ENCODE data around the gene UNC5C. TPM values are rescaled to one million over a fixed set of nuclear protein-coding genes. Genes with fewer than 3 reads are reported as not detected.
A peak's percentile ranks its signal among the peaks of the same experiment; 100 is the strongest.

Gene UNC5C
- total RNA-seq, 2 donors from 2014 or later, result 5.3 to 10.0 TPM

DNA sequence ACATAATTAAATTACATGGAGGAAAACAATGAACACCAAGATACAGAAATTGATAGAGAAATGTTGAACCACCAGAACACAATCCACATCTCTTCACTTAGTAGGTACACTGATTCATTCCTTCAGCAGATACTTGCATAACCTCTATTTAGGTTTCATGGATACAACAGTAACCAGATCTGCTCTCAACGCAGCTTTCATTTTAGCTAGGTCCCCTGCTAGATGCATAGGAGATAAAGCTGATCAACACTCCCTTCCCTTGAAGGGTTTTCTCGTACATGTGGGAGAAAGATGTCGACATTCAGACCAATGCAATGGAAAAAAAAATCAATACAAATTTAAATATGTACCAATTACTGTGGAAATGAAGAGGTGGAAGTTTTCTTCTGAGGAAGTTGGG is 37.3 kb downstream of the UNC5C start:
- ATAC-seq (ENCODE audit: insufficient number of reproducible peaks, low FRiP score, low read depth) (no peak), DNase-seq (ENCODE audit: low spot score) (no peak)
- peaks cover 3 to 5% of the 10 kb centered on the region in 2 donors for H3K4me1 ChIP-seq (ENCODE audit: control insufficient read depth in 1 of 2, low read depth in 2 of 2)
- no peaks in the 10 kb centered on the region for H3K27me3 ChIP-seq (replicated peaks; ENCODE audit: insufficient read depth)
- no peaks in the 10 kb centered on the region for H3K9me3 ChIP-seq
- H3K4me3 ChIP-seq, result no peak overlapping the region
- no peak overlapping the region for H3K27ac ChIP-seq
- no peak for TF ChIP-seq CTCF (IDR thresholded peaks at IDR 0.05)
- no peaks in the 10 kb centered on the region for H3K36me3 ChIP-seq

GRCh38 chr4:95510877-95511276 is 37.9 kb downstream of the UNC5C start:
- no peak for DNase-seq (ENCODE audit: low spot score)
- no peak for TF ChIP-seq CTCF (IDR thresholded peaks at IDR 0.05)
- no peak for ATAC-seq (ENCODE audit: insufficient number of reproducible peaks, low FRiP score, low read depth)
- Histone ChIP-seq H3K27ac (no peak overlapping the region), H3K36me3 (no peaks in the 10 kb centered on the region), H3K9me3 (no peaks in the 10 kb centered on the region), H3K4me3 (no peak overlapping the region), H3K27me3 (replicated peaks; ENCODE audit: insufficient read depth) (no peaks in the 10 kb centered on the region), H3K4me1 (ENCODE audit: control insufficient read depth in 1 of 2, low read depth in 2 of 2) (peaks cover 5 to 7% of the 10 kb centered on the region in 2 donors)

DNA sequence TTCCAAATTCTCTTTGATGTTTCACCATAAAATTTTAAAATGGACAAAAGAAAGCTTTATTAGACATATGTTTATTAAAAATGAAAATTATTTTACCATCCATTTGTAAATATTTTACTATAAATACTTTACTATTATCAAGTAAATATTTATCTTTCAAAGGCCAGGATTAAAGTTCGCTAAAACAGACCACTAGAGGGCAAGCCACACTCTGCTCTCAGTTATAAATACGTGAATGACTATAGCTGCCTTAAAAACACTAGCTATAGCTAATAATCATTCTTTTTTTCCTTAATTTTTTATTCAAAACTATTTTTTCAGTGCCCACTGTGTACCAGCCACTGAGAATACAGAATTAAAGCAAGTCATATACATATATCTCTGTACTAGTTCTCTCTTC is 38.6 kb downstream of the UNC5C start:
- no peak overlapping the region for H3K4me3 ChIP-seq
- no peak overlapping the region for H3K27ac ChIP-seq
- ATAC-seq (ENCODE audit: insufficient number of reproducible peaks, low FRiP score, low read depth) (no peak), DNase-seq (ENCODE audit: low spot score) (no peak)
- no peaks in the 10 kb centered on the region for H3K9me3 ChIP-seq
- TF ChIP-seq CTCF (IDR thresholded peaks at IDR 0.05), result peak; percentile 59
- no peaks in the 10 kb centered on the region for H3K27me3 ChIP-seq (replicated peaks; ENCODE audit: insufficient read depth)
- no peaks in the 10 kb centered on the region for H3K36me3 ChIP-seq
- H3K4me1 ChIP-seq (ENCODE audit: control insufficient read depth in 1 of 2, low read depth in 2 of 2), result peaks cover 5 to 15% of the 10 kb centered on the region in 2 donors

GRCh38 chr4:95508421-95508820 is 40.4 kb downstream of the UNC5C start:
- TF ChIP-seq CTCF (IDR thresholded peaks at IDR 0.05), result no peak
- H3K27ac ChIP-seq, result no peak overlapping the region
- H3K36me3 ChIP-seq, result no peaks in the 10 kb centered on the region
- peaks cover 7 to 17% of the 10 kb centered on the region in 2 donors for H3K4me1 ChIP-seq (ENCODE audit: control insufficient read depth in 1 of 2, low read depth in 2 of 2)
- no peaks in the 10 kb centered on the region for H3K27me3 ChIP-seq (replicated peaks; ENCODE audit: insufficient read depth)
- H3K9me3 ChIP-seq, result no peaks in the 10 kb centered on the region
- no peak overlapping the region for H3K4me3 ChIP-seq
- DNase-seq (ENCODE audit: low spot score), result no peak
- peak; percentile 66 for ATAC-seq (ENCODE audit: insufficient number of reproducible peaks, low FRiP score, low read depth)

DNA sequence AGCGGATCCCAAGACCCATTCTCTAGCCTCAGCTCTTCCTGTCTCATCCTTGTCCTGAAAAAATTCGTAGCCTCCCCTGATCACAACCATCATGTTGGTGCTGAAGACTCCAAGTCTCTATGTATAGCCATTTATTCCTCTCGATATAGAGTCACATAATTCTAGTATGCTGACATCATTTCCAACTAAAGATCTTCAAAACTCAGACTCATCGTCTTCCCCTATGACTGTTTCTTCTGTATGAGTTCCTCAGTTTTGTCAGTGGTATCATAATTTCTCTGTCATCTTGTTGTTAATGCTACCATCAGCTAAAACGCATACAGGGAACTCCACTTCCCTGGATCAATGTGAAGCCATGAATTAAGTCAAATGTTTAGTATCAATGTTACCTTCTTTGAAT is 41.2 kb downstream of the UNC5C start:
- DNase-seq (ENCODE audit: low spot score) (no peak), ATAC-seq (ENCODE audit: insufficient number of reproducible peaks, low FRiP score, low read depth) (no peak)
- Histone ChIP-seq H3K36me3 (no peaks in the 10 kb centered on the region), H3K4me1 (ENCODE audit: control insufficient read depth in 1 of 2, low read depth in 2 of 2) (peaks cover 7 to 17% of the 10 kb centered on the region in 2 donors), H3K9me3 (no peaks in the 10 kb centered on the region), H3K27ac (no peak overlapping the region), H3K27me3 (replicated peaks; ENCODE audit: insufficient read depth) (no peaks in the 10 kb centered on the region), H3K4me3 (no peak overlapping the region)
- no peak for TF ChIP-seq CTCF (IDR thresholded peaks at IDR 0.05)

Data from thoracic aorta (tissue), 2 donors.